Measurements from ENCODE around the gene COL25A1. TPM values are rescaled to one million over a fixed set of nuclear protein-coding genes. Genes with fewer than 3 reads are reported as not detected.
"Not testable (repeated sequence)": the region's sequence is repeated elsewhere in the genome, so short reads cannot be mapped to it uniquely, and the experiment has no call there.

COL25A1 gene
- total and polyA plus RNA-seq, 2 experiments from 2014 or later: 0.28 to 1.9 TPM

DNA sequence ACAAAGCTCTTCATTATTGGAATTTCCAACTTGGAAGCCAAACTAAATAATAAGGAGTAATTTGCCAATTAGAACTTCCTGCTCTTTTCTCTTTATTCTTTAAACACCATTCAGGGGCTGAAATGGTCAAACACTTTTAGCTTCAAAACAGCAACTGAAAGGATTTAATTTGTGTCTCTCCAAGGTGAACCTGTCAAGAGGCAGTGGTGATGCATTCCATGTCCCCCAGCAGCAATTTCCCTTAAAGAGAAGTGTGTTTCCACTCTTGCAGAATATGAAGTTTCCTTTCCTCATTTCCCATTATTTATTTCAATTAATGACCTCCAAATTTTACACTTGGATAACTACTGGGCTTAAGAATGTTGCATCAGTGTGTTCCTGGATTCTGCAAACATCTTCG lies 156.0 kb downstream of the COL25A1 start:
- Histone ChIP-seq H3K27me3 (no peaks in the 10 kb centered on the region), H3K79me2 (no peaks in the 10 kb centered on the region), H3K4me3 (no peak overlapping the region), H3K9me2 (replicated peaks; ENCODE audit: insufficient read depth) (no peaks in the 10 kb centered on the region), H3K27ac (no peak overlapping the region), H3K9me3 (ENCODE audit: low read depth) (no peaks in the 10 kb centered on the region), H3K4me2 (no peak overlapping the region), H4K20me1 (ENCODE audit: insufficient read depth, poor library complexity, severe bottlenecking) (no peaks in the 10 kb centered on the region), H2AFZ (no peak overlapping the region), H3K4me1 (ENCODE audit: insufficient read depth) (no peaks in the 10 kb centered on the region), H3K36me3 (replicated peaks; ENCODE audit: insufficient read depth, low read depth) (no peaks in the 10 kb centered on the region)
- WGBS (ENCODE audit: low lambda C conversion rate, missing lambda C conversion rate): 48% methylated on average over 1 of the region's 1 CpG
- no peak for TF ChIP-seq EZH2phosphoT487 (IDR thresholded peaks at IDR 0.05; ENCODE audit: low read depth, severe bottlenecking, unreplicated experiment)
- TF ChIP-seq, protein P1, sequence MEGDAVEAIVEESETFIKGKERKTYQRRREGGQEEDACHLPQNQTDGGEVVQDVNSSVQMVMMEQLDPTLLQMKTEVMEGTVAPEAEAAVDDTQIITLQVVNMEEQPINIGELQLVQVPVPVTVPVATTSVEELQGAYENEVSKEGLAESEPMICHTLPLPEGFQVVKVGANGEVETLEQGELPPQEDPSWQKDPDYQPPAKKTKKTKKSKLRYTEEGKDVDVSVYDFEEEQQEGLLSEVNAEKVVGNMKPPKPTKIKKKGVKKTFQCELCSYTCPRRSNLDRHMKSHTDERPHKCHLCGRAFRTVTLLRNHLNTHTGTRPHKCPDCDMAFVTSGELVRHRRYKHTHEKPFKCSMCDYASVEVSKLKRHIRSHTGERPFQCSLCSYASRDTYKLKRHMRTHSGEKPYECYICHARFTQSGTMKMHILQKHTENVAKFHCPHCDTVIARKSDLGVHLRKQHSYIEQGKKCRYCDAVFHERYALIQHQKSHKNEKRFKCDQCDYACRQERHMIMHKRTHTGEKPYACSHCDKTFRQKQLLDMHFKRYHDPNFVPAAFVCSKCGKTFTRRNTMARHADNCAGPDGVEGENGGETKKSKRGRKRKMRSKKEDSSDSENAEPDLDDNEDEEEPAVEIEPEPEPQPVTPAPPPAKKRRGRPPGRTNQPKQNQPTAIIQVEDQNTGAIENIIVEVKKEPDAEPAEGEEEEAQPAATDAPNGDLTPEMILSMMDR (IDR thresholded peaks at IDR 0.05; ENCODE audit: poor library complexity): no peak
- TF ChIP-seq EZH2 (IDR thresholded peaks at IDR 0.05; ENCODE audit: borderline replicate concordance): no peak
- no peak for DNase-seq (ENCODE audit: low spot score)

DNA sequence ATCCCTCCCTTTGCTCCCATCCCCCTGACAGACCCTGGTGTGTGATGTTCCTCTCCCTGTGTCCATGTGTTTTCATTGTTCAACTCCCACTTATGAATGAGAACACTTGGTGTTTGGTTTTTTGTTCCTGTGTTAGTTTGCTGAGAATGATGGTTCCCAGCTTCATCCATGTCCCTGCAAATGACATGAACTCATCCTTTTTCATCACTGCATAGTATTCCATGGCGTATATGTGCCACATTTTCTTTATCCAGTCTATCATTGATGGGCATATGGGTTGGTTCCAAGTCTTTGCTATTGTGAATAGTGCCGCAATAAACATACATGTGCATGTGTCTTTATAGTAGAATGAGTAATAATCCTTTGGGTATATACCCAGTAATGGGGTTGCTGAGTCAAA lies 164.3 kb downstream of the COL25A1 start:
- not testable (repeated sequence) for DNase-seq (ENCODE audit: low spot score); H3K36me3 ChIP-seq (replicated peaks; ENCODE audit: insufficient read depth, low read depth); H4K20me1 ChIP-seq (ENCODE audit: insufficient read depth, poor library complexity, severe bottlenecking); H3K79me2 ChIP-seq; H3K4me3 ChIP-seq; H3K27me3 ChIP-seq; H3K27ac ChIP-seq; H3K9me3 ChIP-seq (ENCODE audit: low read depth); H3K4me2 ChIP-seq; H3K9me2 ChIP-seq (replicated peaks; ENCODE audit: insufficient read depth); H3K4me1 ChIP-seq (ENCODE audit: insufficient read depth); H2AFZ ChIP-seq
- 95% methylated on average over 2 of the region's 2 CpGs for WGBS (ENCODE audit: low lambda C conversion rate, missing lambda C conversion rate)

DNA sequence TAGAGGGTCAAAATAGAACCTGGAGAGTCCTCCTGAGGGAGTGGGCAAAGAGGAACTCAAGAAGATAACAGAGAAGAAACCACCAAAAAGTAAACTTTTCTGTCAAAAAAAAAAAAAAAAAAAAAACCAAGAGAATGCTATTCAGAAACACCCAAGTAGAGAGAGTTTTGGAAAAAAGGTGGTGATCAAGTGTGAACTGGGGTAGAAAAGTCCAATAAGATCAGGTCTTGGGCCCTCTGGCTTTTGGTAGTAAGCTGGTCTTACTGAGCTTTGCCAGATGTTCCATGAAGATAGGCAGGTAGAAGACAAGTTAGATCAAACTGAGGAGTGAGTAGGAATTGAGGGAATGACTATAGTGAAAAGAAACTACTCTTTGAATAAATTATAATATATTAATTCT lies 167.5 kb downstream of the COL25A1 start:
- Histone ChIP-seq H3K4me3 (no peak overlapping the region), H3K27ac (no peak overlapping the region), H3K79me2 (no peaks in the 10 kb centered on the region), H4K20me1 (ENCODE audit: insufficient read depth, poor library complexity, severe bottlenecking) (no peaks in the 10 kb centered on the region), H2AFZ (no peak overlapping the region), H3K4me1 (ENCODE audit: insufficient read depth) (no peaks in the 10 kb centered on the region), H3K9me2 (replicated peaks; ENCODE audit: insufficient read depth) (no peaks in the 10 kb centered on the region), H3K9me3 (ENCODE audit: low read depth) (no peaks in the 10 kb centered on the region), H3K4me2 (no peak overlapping the region), H3K36me3 (replicated peaks; ENCODE audit: insufficient read depth, low read depth) (no peaks in the 10 kb centered on the region), H3K27me3 (no peaks in the 10 kb centered on the region)
- TF ChIP-seq EZH2phosphoT487 (IDR thresholded peaks at IDR 0.05; ENCODE audit: low read depth, severe bottlenecking, unreplicated experiment) (no peak), EZH2 (IDR thresholded peaks at IDR 0.05; ENCODE audit: borderline replicate concordance) (no peak)
- TF ChIP-seq, protein P1 (IDR thresholded peaks at IDR 0.05; ENCODE audit: poor library complexity): no peak
- no peak for DNase-seq (ENCODE audit: low spot score)

DNA sequence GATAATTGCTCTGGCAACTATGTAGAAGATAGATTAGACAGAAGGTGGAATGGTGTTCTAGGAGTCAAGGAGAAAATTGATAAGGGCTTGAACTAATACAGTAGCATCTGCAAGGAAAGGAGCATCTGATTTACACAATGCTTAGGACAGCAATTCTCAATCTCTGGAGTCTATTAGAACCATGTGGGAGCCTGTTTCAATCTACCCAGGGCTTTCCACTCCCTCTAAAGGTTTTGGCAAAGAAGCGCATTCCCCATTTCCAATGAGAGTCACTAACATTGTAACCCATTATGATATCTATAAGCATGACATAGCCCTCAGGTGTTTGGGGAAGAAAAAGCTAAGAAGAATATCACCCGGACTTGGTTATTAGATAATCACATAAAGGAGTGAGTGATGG lies 168.2 kb downstream of the COL25A1 start:
- Histone ChIP-seq H3K4me1 (ENCODE audit: insufficient read depth) (no peaks in the 10 kb centered on the region), H3K4me2 (no peak overlapping the region), H3K36me3 (replicated peaks; ENCODE audit: insufficient read depth, low read depth) (no peaks in the 10 kb centered on the region), H4K20me1 (ENCODE audit: insufficient read depth, poor library complexity, severe bottlenecking) (no peaks in the 10 kb centered on the region), H3K9me2 (replicated peaks; ENCODE audit: insufficient read depth) (no peaks in the 10 kb centered on the region), H3K4me3 (no peak overlapping the region), H3K79me2 (no peaks in the 10 kb centered on the region), H3K27ac (no peak overlapping the region), H3K9me3 (ENCODE audit: low read depth) (no peaks in the 10 kb centered on the region), H3K27me3 (no peaks in the 10 kb centered on the region), H2AFZ (no peak overlapping the region)
- WGBS (ENCODE audit: low lambda C conversion rate, missing lambda C conversion rate): 88% methylated on average over 2 of the region's 2 CpGs
- no peak for DNase-seq (ENCODE audit: low spot score)
- no peak for TF ChIP-seq EZH2 (IDR thresholded peaks at IDR 0.05; ENCODE audit: borderline replicate concordance)
- no peak for TF ChIP-seq EZH2phosphoT487 (IDR thresholded peaks at IDR 0.05; ENCODE audit: low read depth, severe bottlenecking, unreplicated experiment)
- TF ChIP-seq, protein P1 (IDR thresholded peaks at IDR 0.05; ENCODE audit: poor library complexity): no peak

All from hepatocyte (in vitro differentiated cells).